ENCODE data around the gene MEAF6.

MEAF6 gene

GRCh38 chr1:37471345-37472231, 43.0 kb downstream of the MEAF6 start:
- peak; percentile 95 for DNase-seq

DNA sequence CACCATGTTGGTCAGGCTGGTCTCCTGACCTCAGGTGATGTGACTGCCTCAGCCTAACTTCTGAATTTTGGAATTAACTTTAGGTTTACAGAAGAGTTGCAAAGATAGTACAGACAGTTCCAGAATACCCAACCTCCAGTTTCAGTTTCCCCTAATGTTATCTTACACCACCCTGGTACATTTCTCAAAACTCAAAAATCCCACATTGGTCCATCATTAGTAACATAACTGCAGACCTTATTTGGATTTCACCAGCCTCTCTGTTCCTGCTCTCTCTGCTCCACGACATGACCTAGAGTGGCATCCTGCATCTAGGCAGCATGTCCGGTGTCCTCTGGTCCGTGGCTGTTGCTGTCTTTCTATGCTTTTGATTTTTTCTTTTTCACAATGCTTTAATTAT, 45.2 kb downstream of the MEAF6 start:
- DNase-seq = no peak

- no peak for DNase-seq
Measured at GRCh38 chr1:37468037-37468436, 46.5 kb downstream of the MEAF6 start.

- DNase-seq = no peak
Measured at GRCh38 chr1:37465593-37466517, 48.7 kb downstream of the MEAF6 start.

GRCh38 chr1:37464443-37464842, 50.1 kb downstream of the MEAF6 start:
- DNase-seq = no peak

GRCh38 chr1:37461698-37462436, 52.7 kb downstream of the MEAF6 start:
- no peak for DNase-seq

DNA sequence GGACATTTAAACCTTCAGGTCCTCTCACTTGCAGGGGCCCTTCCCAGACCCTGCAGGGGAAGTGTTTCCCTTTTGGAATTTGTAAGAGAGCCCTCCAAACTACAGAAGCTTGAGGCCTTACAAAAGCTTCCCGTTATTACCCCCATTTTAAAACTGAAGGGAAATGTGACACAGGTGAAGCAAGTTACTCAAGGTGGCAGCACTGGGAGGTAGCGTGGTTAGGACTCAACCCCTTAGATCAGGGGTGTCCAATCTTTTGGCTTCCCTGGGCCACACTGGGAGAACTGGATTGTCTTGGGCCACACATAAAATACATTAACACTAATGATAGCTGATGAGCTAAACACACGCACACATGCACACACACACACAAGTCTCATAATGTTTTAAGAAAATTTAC, 56.0 kb downstream of the MEAF6 start:
- DNase-seq = no peak

DNA sequence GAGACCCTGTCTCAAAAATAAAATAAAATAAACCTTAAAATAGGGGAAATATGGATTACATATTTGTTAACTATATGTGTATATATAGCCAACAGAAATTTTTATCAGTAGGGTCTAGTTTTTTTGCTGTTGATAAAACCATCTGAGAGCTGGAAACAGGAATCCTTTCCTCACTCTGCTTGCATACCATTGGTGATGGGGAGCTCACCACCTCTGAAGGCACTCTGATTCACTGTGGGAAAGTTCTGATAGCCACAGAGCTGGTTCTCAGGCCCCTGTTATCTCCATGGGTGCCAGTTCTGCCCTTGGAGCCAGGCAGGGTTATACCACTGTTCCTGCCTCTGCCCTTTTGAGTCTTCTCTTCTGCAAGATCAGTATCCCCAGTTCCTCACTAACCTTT, 58.0 kb downstream of the MEAF6 start:
- no peak for DNase-seq

- no peak for DNase-seq
Measured at GRCh38 chr1:37455516-37455915, 59.0 kb downstream of the MEAF6 start.

GRCh38 chr1:37453647-37454046, 60.9 kb downstream of the MEAF6 start:
- no peak for DNase-seq

DNA sequence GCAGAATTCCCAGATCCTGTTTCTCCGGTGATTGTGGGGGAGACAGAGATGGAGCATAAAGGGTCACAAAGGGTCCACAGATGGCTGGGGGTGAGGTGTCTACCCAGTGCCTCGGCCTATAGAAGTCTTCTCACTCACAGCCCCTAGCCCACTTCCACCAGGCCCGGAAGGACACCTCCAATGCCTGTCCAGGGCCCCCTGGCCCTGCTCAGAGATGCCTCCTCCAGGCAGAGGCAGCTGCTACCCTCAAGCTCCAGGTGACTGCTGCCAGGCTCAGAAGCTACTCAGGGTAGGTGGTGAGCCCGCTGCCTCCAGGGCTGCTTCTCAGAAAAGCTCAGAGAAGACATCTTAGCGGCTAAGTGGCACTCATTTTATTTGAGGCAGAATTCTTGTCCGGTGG, 62.1 kb downstream of the MEAF6 start:
- no peak for DNase-seq

DNA sequence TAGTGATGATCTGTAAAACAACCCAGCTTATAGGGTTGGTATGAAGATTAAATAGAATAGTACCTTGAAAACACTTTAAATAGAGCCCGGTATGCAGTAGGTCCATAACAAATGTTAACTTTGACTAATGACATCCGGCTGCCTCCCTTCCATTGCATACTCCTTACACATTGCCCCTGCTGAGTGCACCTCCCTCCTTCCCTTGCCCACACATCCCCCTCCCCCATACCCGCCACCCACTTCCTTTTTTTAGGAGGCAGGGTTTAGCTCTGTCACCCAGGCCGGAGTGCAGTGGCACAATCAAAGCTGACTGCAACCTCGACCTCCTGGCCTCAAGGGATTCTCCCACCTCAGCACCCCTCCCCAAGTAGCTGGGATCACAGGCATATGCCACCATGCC, 64.6 kb downstream of the MEAF6 start:
- no peak for DNase-seq

- no peak for DNase-seq
Measured at GRCh38 chr1:37448691-37449417, 65.7 kb downstream of the MEAF6 start.

DNA sequence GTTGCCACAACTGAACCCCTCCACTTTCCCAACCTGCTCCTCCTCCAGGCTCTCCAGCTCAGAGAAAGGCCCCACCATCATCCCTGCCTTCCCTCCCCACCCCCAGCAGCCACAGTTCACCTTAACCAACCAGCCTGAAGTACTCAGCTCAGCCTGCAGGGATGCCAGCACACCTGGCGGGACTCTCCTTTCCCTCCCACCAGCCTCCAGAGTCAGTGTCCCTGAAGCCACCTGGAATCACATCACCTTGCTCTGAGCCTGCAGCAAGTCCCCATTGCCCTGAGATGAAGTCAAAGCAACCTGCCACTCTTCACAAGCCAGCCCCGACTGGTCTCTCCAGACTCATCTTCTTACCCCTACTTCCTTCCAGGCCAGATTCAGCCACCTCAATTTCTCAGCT, 66.4 kb downstream of the MEAF6 start:
- DNase-seq = no peak

GRCh38 chr1:37446874-37447273, 67.7 kb downstream of the MEAF6 start:
- DNase-seq = no peak

DNA sequence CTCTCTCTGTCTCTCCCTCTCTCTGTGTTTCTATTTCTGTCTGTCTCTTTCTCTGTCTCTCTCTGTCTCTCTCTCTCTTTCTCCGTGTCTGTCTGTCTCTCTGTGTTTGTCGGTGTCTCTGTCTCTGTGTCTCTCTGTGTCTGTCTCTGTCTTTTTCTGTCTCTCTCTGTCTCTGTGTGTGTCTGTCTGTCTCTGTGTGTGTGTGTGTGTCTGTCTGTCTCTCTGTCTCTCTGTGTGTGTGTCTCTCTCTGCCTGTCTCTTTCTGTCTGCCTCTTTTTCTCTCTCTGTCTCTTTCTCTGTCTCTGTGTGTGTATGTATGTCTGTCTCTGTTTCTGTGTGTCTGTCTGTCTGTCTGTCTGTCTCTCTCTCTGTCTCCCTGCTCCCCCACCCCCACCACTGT, 71.9 kb downstream of the MEAF6 start:
- DNase-seq = no peak

Data from kidney glomerular epithelial cell (primary cell).